ENCODE measurements around the gene ACADS. TPM values are rescaled to one million over a fixed set of nuclear protein-coding genes. Genes with fewer than 3 reads are reported as not detected.
A peak's percentile ranks its signal among the peaks of the same experiment; 100 is the strongest.

Gene ACADS
- total RNA-seq, 4 donors from 2014 or later: 57.4 to 147 (median 97.9) TPM

DNA sequence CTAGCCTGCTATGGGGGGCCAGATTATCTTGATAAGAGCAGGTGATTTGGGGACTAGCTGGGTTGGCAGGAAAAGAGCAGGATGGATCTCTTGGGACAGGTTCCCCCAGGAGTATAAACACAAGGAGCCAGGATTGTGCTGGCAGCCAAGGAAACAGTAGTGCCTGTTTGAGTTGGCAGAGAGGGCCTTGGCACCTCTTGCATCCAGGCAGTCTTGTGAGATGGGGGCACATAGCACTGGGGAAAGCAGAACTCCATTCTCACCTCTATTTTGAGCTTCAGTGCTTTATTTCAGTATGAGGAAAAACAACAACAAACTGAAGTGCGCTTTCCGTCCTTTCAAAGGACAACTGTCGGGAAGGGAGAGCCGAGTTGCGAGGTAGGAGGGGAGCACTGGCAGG lies 24.7 kb upstream of the ACADS start:
- ATAC-seq (ENCODE audit: low FRiP score): no peak
- TF ChIP-seq, protein P1, sequence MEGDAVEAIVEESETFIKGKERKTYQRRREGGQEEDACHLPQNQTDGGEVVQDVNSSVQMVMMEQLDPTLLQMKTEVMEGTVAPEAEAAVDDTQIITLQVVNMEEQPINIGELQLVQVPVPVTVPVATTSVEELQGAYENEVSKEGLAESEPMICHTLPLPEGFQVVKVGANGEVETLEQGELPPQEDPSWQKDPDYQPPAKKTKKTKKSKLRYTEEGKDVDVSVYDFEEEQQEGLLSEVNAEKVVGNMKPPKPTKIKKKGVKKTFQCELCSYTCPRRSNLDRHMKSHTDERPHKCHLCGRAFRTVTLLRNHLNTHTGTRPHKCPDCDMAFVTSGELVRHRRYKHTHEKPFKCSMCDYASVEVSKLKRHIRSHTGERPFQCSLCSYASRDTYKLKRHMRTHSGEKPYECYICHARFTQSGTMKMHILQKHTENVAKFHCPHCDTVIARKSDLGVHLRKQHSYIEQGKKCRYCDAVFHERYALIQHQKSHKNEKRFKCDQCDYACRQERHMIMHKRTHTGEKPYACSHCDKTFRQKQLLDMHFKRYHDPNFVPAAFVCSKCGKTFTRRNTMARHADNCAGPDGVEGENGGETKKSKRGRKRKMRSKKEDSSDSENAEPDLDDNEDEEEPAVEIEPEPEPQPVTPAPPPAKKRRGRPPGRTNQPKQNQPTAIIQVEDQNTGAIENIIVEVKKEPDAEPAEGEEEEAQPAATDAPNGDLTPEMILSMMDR (IDR thresholded peaks at IDR 0.05): no peak
- no peak for DNase-seq (ENCODE audit: low spot score)

DNA sequence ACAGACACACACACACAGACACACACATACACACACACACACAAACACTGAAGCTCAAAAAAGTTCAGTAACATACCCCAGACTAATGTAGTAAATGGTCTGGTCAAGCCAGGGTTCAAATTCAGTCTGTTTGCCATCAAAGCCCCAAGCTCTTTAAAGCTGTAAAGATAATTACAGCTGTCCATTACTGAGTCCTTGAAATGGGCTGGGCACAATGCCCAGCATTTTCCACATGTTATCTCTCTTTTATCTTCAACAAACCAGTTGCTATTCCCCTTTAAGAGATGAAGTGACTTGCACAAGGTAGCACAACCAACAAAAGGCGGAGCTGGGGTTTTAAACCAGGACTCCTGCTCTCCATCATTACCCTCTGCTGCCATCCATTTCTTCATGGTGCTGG lies 23.0 kb upstream of the ACADS start:
- TF ChIP-seq, protein P1 (IDR thresholded peaks at IDR 0.05): no peak
- no peak for ATAC-seq (ENCODE audit: low FRiP score)

DNA sequence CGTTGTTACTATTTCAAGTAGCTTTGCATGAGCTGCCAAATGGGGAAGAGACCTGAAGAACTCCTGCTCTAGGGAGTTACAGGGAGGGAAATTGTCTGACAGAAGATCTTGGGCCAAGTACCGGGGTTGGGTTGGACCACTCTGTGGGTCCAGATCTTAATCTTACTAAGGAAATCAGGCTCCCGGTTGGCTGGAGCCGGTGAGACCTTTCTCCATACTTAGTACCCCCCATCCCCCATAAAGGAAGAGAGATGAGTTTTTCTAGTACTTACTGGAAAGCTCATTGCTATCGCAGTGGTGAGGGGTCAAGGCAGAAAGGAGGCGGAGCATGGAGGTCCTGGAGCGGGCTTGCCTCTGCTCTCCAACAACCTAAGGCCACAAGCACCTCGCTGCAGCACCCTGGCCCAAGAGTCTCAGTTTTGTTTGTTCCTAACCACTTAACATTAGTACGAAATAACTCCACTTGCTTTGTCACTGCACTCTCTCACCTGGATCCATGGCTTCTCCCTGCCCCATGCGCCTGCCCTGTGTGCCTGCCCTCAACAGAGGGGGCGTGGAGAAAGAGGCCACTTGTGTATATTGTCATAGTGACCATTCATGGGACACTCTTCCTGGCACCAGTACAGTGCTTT lies 22.2 kb upstream of the ACADS start:
- DNase-seq (ENCODE audit: low spot score): no peak
- no peak for ATAC-seq (ENCODE audit: low FRiP score)
- TF ChIP-seq, protein P1 (IDR thresholded peaks at IDR 0.05): no peak

More for the DNA sequence above, 23.0 kb upstream of the ACADS start:
- DNase-seq (ENCODE audit: low spot score): no peak

DNA sequence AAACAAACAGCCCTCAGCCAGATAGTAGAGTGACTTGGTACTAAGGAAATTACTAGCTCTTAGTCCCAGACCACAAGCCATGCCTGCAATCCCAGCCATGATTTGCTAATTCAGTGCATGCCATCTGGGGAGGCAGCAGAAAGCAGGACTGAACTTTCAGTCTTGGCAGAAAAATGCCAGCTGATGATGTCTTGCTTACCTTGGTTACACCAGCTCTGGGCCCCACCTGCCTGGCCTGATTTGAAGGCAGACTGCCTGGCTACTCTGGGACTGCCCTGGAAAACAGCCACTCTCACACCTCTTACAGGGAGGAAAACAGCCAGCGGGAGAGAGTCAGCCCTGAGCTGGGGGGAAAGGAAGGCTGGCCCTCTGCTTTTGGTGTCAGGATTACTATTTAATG lies 20.0 kb upstream of the ACADS start:
- ATAC-seq (ENCODE audit: low FRiP score) (no peak), DNase-seq (ENCODE audit: low spot score) (no peak)
- TF ChIP-seq, protein P1 (IDR thresholded peaks at IDR 0.05): no peak

DNA sequence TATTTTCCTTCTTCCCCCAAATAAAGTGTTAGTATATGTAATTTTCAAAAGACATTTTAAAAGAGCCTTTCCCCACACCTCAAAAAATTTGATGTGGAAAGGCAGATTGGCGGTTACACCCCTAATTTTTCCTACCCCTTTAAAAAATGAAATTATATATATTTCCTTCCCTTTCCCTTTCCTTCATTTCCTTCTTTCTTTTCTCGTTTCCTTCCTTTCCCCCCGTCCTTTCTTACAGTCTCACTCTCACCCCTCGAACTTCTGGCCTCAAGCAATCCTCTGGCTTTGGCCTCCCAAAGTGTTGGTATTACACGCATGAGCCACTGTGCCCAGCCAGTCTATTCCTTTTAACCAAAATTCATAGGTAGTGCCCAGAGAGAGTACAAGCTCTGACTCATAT lies 19.6 kb upstream of the ACADS start:
- TF ChIP-seq, protein P1 (IDR thresholded peaks at IDR 0.05): no peak

DNA sequence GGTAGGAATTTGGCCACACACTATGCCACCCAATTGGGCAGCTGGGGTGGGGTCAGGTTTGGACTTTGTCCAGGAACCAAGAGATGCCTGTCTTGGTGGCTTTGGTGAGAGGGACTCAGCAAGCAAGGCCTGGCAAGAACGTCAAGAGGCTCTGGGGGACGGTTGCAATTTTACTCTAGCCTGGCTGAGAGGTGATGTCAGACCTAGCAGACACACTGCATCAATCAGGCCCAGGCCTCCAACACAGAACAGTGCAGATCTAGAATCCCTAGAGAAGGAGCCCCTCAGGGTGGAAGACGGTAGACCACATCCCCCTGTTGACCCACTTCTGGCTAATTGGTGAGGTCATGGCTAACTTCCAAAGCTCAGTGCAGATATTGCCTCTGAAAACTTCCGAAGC lies 17.0 kb upstream of the ACADS start:
- DNase-seq (ENCODE audit: low spot score): no peak
- TF ChIP-seq, protein P1 (IDR thresholded peaks at IDR 0.05): no peak
- ATAC-seq (ENCODE audit: low FRiP score): no peak

More for the DNA sequence above, 19.6 kb upstream of the ACADS start:
- ATAC-seq (ENCODE audit: low FRiP score): no peak
- DNase-seq (ENCODE audit: low spot score): no peak

DNA sequence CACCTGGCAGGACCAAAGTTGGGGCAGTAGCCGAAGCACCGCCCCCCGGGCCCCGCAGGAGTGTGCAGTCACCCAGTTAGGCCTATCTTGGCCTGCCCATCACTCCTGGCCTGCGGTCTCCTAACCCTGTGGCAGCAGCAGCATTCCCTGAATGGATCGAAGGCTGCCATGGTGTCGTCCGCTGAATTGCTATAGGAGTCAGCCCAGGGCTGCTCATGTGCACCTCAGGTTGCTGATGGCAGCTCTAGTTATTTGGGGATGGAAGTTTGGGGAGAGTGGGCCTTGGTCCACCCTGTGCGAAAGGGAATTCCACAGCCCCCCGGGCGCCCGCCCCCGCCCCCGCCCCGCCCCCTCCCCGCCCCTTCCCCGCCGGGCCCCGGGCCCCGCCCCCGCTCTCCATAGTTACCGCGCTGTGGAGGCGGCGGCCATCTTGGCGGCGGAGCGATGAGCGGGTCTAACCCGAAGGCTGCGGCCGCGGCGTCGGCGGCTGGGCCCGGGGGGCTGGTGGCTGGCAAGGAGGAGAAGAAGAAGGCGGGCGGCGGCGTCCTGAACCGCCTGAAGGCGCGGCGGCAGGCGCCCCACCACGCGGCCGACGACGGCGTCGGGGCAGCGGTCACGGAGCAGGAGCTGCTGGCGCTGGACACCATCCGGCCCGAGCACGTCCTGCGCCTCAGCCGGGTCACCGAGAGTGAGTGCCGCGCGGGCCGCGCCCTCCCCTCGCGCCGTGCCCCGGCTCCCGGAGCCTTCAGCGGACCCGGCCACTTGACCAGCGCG lies 15.4 kb upstream of the ACADS start, which contains the start of gene UNC119B:
Gene UNC119B (plus strand): TSS at position 428 of the 774 bp plus-strand sequence. CDS start 17 bp downstream, at position 445.
- DNase-seq (ENCODE audit: low spot score): no peak

More for the DNA sequence above, 15.4 kb upstream of the ACADS start, which contains the start of gene UNC119B:
- ATAC-seq (ENCODE audit: low FRiP score): peak; percentile 71
- TF ChIP-seq, protein P1 (IDR thresholded peaks at IDR 0.05): no peak
